ENCODE measurements around the gene AKAP11.

DNA sequence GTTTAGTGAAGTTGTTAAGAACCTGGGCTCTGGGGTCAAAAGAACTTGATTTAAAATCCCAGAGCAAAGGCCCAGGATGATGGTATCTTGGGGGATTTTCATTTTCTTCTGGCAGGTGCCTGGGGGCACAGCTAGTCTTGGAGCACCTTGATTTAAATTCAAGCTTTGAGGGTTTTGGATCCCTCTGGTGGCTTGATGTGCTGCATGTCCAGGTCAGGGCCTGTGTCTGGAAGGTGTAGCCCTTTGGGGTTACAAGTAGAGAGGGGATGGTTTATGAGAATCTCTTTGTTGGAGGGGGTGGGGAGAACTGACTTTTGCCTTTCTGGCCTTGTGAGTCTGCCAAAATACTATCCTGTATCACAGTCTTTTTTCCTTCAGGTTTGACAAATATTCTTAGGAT, 55.8 kb downstream of the AKAP11 start:
- TF ChIP-seq, protein P1, sequence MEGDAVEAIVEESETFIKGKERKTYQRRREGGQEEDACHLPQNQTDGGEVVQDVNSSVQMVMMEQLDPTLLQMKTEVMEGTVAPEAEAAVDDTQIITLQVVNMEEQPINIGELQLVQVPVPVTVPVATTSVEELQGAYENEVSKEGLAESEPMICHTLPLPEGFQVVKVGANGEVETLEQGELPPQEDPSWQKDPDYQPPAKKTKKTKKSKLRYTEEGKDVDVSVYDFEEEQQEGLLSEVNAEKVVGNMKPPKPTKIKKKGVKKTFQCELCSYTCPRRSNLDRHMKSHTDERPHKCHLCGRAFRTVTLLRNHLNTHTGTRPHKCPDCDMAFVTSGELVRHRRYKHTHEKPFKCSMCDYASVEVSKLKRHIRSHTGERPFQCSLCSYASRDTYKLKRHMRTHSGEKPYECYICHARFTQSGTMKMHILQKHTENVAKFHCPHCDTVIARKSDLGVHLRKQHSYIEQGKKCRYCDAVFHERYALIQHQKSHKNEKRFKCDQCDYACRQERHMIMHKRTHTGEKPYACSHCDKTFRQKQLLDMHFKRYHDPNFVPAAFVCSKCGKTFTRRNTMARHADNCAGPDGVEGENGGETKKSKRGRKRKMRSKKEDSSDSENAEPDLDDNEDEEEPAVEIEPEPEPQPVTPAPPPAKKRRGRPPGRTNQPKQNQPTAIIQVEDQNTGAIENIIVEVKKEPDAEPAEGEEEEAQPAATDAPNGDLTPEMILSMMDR (conservative IDR thresholded peaks at IDR 0.05 in 1 of 2, IDR thresholded peaks at IDR 0.05 in 1 of 2; ENCODE audit: low read depth in 1 of 2, low read length in 2 of 2), result no peak
- no peak for TF ChIP-seq EZH2 (IDR thresholded peaks at IDR 0.05; ENCODE audit: low read length, missing control alignments)
